ENCODE measurements around the gene TLR10.

- TF ChIP-seq POLR2A (IDR thresholded peaks at IDR 0.05) (no peak), CTCF (IDR thresholded peaks at IDR 0.05) (no peak)
Observed at GRCh38 chr4:38829237-38829636, 46.4 kb upstream of the TLR10 start.

Data from ovary (tissue), 3 donors.